Natural killer cell (primary cell): ENCODE results near the gene NPHP4. TPM values are rescaled to one million over a fixed set of nuclear protein-coding genes. Genes with fewer than 3 reads are reported as not detected.

Experiments used
- ATAC-seq, 3 donors: fragments of 150-1000 bp in 2 of 3; fragments of 200-7000 bp in 1 of 3; cut with Tn5 transposase; 1 replicate in 1 of 3; 2 replicates in 2 of 3; pipeline ENCODE4 v1.10.0; 2021; ENCODE audit warnings: mild to moderate bottlenecking in 2 of 3, moderate library complexity in 2 of 3
- DNase-seq, 2 donors: peaks; one replicate each; pipeline versions ENCODE4 v3.0.0 to v3.0.0-alpha.2; 2013 to 2021; ENCODE audit warnings: mixed read lengths in 1 of 2
- H3K27ac ChIP-seq: one replicate; pipeline ENCODE4 v1.5.1; 2013; ENCODE audit warnings: mild to moderate bottlenecking, low read length
- H3K27me3 ChIP-seq: one replicate; pipeline ENCODE4 v1.6.1; 2013; ENCODE audit warnings: low read length; ENCODE audit not compliant: control insufficient read depth, insufficient read depth
- H3K36me3 ChIP-seq: one replicate; pipeline ENCODE4 v1.6.1; 2013; ENCODE audit warnings: low read length; ENCODE audit not compliant: control insufficient read depth, insufficient read depth
- H3K4me1 ChIP-seq: one replicate; pipeline ENCODE4 v1.6.1; 2013; ENCODE audit warnings: low read length; ENCODE audit not compliant: control insufficient read depth, insufficient read depth
- H3K4me3 ChIP-seq: one replicate; pipeline ENCODE4 v1.5.1; 2013; ENCODE audit warnings: low read length
- H3K9me3 ChIP-seq: one replicate; pipeline ENCODE4 v1.6.1; 2013; ENCODE audit warnings: low read length; ENCODE audit not compliant: control insufficient read depth, insufficient read depth
- H3K27ac Mint-ChIP-seq, 2 donors: one replicate each; pipeline ENCODE4 v1.8.0; 2022; ENCODE audit warnings: mild to moderate bottlenecking in 2 of 2, mixed read lengths in 2 of 2, moderate library complexity in 1 of 2
- H3K27me3 Mint-ChIP-seq, 2 donors: one replicate each; pipeline ENCODE4 v1.8.0; 2022; ENCODE audit warnings: low read depth in 2 of 2, mixed read lengths in 2 of 2
- H3K36me3 Mint-ChIP-seq: one replicate; pipeline ENCODE4 v1.8.0; 2022; ENCODE audit warnings: mixed read lengths
- H3K4me1 Mint-ChIP-seq, 2 donors: one replicate each; pipeline ENCODE4 v1.8.0; 2022; ENCODE audit warnings: mixed read lengths in 2 of 2
- H3K4me3 Mint-ChIP-seq: one replicate; pipeline ENCODE4 v1.8.0; 2022; ENCODE audit warnings: mild to moderate bottlenecking, moderate library complexity, mixed read lengths
- H3K9me3 Mint-ChIP-seq, 2 donors: one replicate each; pipeline ENCODE4 v1.8.0; 2022; ENCODE audit warnings: mixed read lengths in 2 of 2
- WGBS: methylation state at CpG from one replicate; pipeline ENCODE4 v1.1.7; 2013; ENCODE audit warnings: missing lambda C conversion rate; ENCODE audit not compliant: insufficient coverage; 5-methylcytosine and 5-hydroxymethylcytosine counted together
- intact Hi-C: fragments of 100-400 bp; cut with micrococcal nuclease; formaldehyde crosslinking; loops from one replicate; pipeline ENCODE4 v1.14.2; 2022
- total RNA-seq, 4 donors: library from RNA; stranded (reverse); fragments of 120-200 nt in 1 of 4; gene quantifications; one replicate each; pipeline versions ENCODE4 v1.2.3 to v1.2.4, GENCODE V29; 2013 to 2022
- TF ChIP-seq, protein P1 (sequence below): fragments of 200-600 bp; IDR thresholded peaks from one replicate; pipeline ENCODE4 v1.8.0; 2022; ENCODE audit warnings: antibody characterized with exemption

NPHP4 gene
- total RNA-seq, 3 donors from 2014 or later (not counting 1 experiment from before 2014, with no cell fraction given): 6.3 to 14.7 (median 10.1) TPM

DNA sequence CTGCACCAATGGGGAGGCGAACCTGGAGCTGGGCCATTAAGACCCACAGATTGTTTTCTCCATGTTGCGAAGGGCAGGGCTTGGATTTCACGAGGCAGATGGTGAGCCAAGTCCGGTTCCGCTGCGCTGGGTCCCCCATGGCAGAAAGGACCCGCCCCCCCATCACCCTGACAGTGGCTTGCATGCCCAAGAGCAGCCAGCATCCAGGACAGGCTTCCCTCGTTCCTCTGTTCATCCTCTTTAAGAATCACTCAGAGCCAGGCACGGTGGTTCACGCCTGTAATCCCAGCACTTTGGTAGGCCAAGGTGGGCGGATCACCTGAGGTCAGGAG, 15.8 kb upstream of the NPHP4 start:
- peaks cover 49% of the 10 kb centered on the region for H3K4me1 ChIP-seq
- H3K27me3 Mint-ChIP-seq: no peaks in the 10 kb centered on the region
- no peaks in the 10 kb centered on the region for H3K36me3 ChIP-seq
- no peaks in the 10 kb centered on the region for H3K9me3 Mint-ChIP-seq
- DNase-seq: no peak
- H3K4me3 Mint-ChIP-seq: no peak overlapping the region
- TF ChIP-seq, protein P1, sequence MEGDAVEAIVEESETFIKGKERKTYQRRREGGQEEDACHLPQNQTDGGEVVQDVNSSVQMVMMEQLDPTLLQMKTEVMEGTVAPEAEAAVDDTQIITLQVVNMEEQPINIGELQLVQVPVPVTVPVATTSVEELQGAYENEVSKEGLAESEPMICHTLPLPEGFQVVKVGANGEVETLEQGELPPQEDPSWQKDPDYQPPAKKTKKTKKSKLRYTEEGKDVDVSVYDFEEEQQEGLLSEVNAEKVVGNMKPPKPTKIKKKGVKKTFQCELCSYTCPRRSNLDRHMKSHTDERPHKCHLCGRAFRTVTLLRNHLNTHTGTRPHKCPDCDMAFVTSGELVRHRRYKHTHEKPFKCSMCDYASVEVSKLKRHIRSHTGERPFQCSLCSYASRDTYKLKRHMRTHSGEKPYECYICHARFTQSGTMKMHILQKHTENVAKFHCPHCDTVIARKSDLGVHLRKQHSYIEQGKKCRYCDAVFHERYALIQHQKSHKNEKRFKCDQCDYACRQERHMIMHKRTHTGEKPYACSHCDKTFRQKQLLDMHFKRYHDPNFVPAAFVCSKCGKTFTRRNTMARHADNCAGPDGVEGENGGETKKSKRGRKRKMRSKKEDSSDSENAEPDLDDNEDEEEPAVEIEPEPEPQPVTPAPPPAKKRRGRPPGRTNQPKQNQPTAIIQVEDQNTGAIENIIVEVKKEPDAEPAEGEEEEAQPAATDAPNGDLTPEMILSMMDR: no peak
- no peak overlapping the region for H3K4me3 ChIP-seq
- H3K27ac Mint-ChIP-seq: no peak overlapping the region
- no peaks in the 10 kb centered on the region for H3K27me3 ChIP-seq
- H3K27ac ChIP-seq: no peak overlapping the region
- intact Hi-C loops: no loop called here
- H3K4me1 Mint-ChIP-seq: peaks cover 25 to 50% of the 10 kb centered on the region in 2 donors
- peaks cover 7% of the 10 kb centered on the region for H3K9me3 ChIP-seq
- no peak for ATAC-seq
- 95% methylated on average over 11 of the region's 11 CpGs for WGBS
- H3K36me3 Mint-ChIP-seq: no peaks in the 10 kb centered on the region

- 49% methylated on average over 25 of the region's 25 CpGs for WGBS
Observed at GRCh38 chr1:6007318-6008083, 15.3 kb upstream of the NPHP4 start.

GRCh38 chr1:6006882-6007281, 14.7 kb upstream of the NPHP4 start:
- no peaks in the 10 kb centered on the region for H3K36me3 Mint-ChIP-seq
- H3K4me3 Mint-ChIP-seq: peak overlapping the region; percentile 47
- intact Hi-C loops: no loop called here
- 86% methylated on average over 12 of the region's 12 CpGs for WGBS
- H3K4me3 ChIP-seq: no peak overlapping the region
- H3K9me3 Mint-ChIP-seq: no peaks in the 10 kb centered on the region
- peak overlapping the region in 1 of 2 donors; percentile 82 for H3K27ac Mint-ChIP-seq
- H3K9me3 ChIP-seq: peaks cover 5% of the 10 kb centered on the region
- no peaks in the 10 kb centered on the region for H3K36me3 ChIP-seq
- TF ChIP-seq, protein P1: no peak
- H3K27ac ChIP-seq: no peak overlapping the region
- DNase-seq: no peak
- H3K4me1 ChIP-seq: peaks cover 52% of the 10 kb centered on the region
- no peaks in the 10 kb centered on the region for H3K27me3 Mint-ChIP-seq
- no peaks in the 10 kb centered on the region for H3K27me3 ChIP-seq
- ATAC-seq: no peak
- peaks cover 20 to 46% of the 10 kb centered on the region in 2 donors for H3K4me1 Mint-ChIP-seq

More at GRCh38 chr1:6007318-6008083, 15.3 kb upstream of the NPHP4 start:
- Mint-ChIP-seq H3K4me1 (peaks cover 20 to 49% of the 10 kb centered on the region in 2 donors), H3K4me3 (no peak overlapping the region), H3K27ac (peak overlapping the region in 1 of 2 donors; percentile 82), H3K27me3 (no peaks in the 10 kb centered on the region), H3K36me3 (no peaks in the 10 kb centered on the region), H3K9me3 (no peaks in the 10 kb centered on the region)
- DNase-seq (peak in 1 of 2 donors; percentile 53), ATAC-seq (peak in 1 of 3 donors; percentile 68)
- no peak overlapping the region for H3K4me3 ChIP-seq
- H3K27ac ChIP-seq: no peak overlapping the region
- intact Hi-C loops: no loop called here
- peaks cover 7% of the 10 kb centered on the region for H3K9me3 ChIP-seq
- TF ChIP-seq, protein P1: no peak
- H3K36me3 ChIP-seq: no peaks in the 10 kb centered on the region
- H3K4me1 ChIP-seq: peaks cover 49% of the 10 kb centered on the region
- no peaks in the 10 kb centered on the region for H3K27me3 ChIP-seq
